GM19193 (cell line): ENCODE results near the gene CARD19.

Experiments
- POLR2A ChIP-seq: IDR thresholded peaks from 4 replicates; pipeline ENCODE4 v1.6.1; 2011; ENCODE audit not compliant: insufficient read depth, insufficient read length; ENCODE audit errors: extremely low read depth

The CARD19 gene

GRCh38 chr9:93126825-93127368, 30.9 kb downstream of the CARD19 start:
- TF ChIP-seq POLR2A: no peak

GRCh38 chr9:93127395-93127911, 31.4 kb downstream of the CARD19 start:
- no peak for TF ChIP-seq POLR2A

GRCh38 chr9:93128011-93128714, 32.1 kb downstream of the CARD19 start:
- TF ChIP-seq POLR2A: no peak

- TF ChIP-seq POLR2A: no peak
These were observed 32.8 kb downstream of the CARD19 start for GRCh38 chr9:93128715-93129224.

- TF ChIP-seq POLR2A: no peak
These were observed 33.3 kb downstream of the CARD19 start for GRCh38 chr9:93129286-93129685.

GRCh38 chr9:93129691-93130500, 33.9 kb downstream of the CARD19 start:
- TF ChIP-seq POLR2A: no peak

GRCh38 chr9:93130861-93131481, 35.0 kb downstream of the CARD19 start:
- no peak for TF ChIP-seq POLR2A

- TF ChIP-seq POLR2A: no peak
These were observed 35.7 kb downstream of the CARD19 start for GRCh38 chr9:93131599-93132286.

- no peak for TF ChIP-seq POLR2A
These were observed 36.4 kb downstream of the CARD19 start for GRCh38 chr9:93132287-93132927.

GRCh38 chr9:93132946-93133680, 37.1 kb downstream of the CARD19 start:
- no peak for TF ChIP-seq POLR2A

GRCh38 chr9:93133681-93134014, 37.6 kb downstream of the CARD19 start:
- no peak for TF ChIP-seq POLR2A

- TF ChIP-seq POLR2A: peak; percentile 64
These were observed 38.2 kb downstream of the CARD19 start, which contains the start of gene NINJ1 for GRCh38 chr9:93134015-93134739. NINJ1 (minus strand) TSS chr9:93134251; CDS start chr9:93134217, 34 bp downstream.
